Measurements from ENCODE around the gene KIAA1191. TPM values are rescaled to one million over a fixed set of nuclear protein-coding genes. Genes with fewer than 3 reads are reported as not detected.
A peak's percentile ranks its signal among the peaks of the same experiment; 100 is the strongest.

The KIAA1191 gene
- total RNA-seq, 3 donors from 2014 or later (not counting 1 experiment from before 2014, with no cell fraction given): 36.8 to 76.3 (median 75.7) TPM

DNA sequence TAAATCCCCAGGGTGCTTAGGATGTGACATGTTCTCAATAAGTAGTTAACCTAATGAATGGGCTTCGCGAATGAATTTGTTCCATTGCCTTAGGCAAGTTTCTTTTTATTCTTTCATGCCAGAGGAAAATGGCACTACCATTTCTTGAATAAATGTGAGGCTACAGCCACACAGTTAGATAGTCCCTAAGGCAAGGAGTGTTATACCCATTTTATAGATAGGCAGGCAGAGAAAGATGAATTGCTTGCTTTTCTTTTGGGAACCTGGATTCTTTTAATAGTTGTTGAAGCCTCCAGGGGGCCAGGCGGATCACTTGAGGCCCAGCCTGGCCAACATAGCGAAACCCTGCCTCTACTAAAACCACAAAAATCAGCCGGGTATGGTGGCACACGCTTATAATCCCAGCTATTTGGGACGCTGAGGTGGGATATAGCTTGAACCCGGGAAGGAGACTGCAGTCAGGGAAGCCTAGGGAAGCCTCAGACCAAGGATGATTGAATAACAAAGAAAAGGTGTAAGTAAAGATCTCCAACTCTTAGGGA lies 25.9 kb upstream of the KIAA1191 start:
- Histone ChIP-seq H3K27ac (ENCODE audit: low read length) (no peak overlapping the region), H3K4me3 (ENCODE audit: low read length) (peak overlapping the region; percentile 93), H3K4me1 (ENCODE audit: control insufficient read depth, insufficient read depth, low read length) (peaks cover 20% of the 10 kb centered on the region), H3K36me3 (ENCODE audit: control insufficient read depth, insufficient read depth, low read length) (peaks cover 43% of the 10 kb centered on the region), H3K27me3 (ENCODE audit: control insufficient read depth, insufficient read depth, low read length) (no peaks in the 10 kb centered on the region), H3K9me3 (ENCODE audit: control insufficient read depth, insufficient read depth, low read length) (no peaks in the 10 kb centered on the region)
- no peaks in the 10 kb centered on the region for H3K36me3 Mint-ChIP-seq
- no peak for ATAC-seq
- peak overlapping the region; percentile 99 for H3K4me3 Mint-ChIP-seq
- no peaks in the 10 kb centered on the region for H3K27me3 Mint-ChIP-seq (ENCODE audit: low read depth in 2 of 2)
- no peak for TF ChIP-seq CTCF (IDR thresholded peaks at IDR 0.05)
- H3K9me3 Mint-ChIP-seq: no peaks in the 10 kb centered on the region
- no peak for DNase-seq
- peaks cover 34 to 36% of the 10 kb centered on the region in 2 donors for H3K4me1 Mint-ChIP-seq
- peak overlapping the region; percentile 90 to 100 for H3K27ac Mint-ChIP-seq
- intact Hi-C loops (cut with micrococcal nuclease): no loop called here
- WGBS (ENCODE audit: insufficient coverage): 39% methylated on average over 7 of the region's 8 CpGs

DNA sequence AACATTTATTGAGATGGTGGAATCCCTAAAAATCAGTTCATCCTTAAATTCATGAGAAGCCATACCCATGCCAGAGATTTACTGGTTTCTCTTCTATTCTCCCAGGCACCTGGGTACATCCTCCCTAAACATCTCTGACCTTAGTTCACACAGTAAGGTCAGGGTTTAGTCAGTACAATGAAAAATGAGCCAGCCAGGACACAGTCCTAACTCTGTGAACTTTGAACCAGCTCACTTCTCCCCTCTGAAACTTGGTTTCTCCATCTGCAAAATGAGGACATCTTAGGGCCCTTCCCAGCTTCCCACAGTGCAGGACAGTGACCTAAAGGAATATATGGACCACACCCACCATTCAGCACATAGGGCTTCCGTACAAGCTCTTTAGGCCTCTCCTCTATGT lies 24.9 kb upstream of the KIAA1191 start:
- DNase-seq: no peak
- Mint-ChIP-seq H3K36me3 (no peaks in the 10 kb centered on the region), H3K4me1 (peaks cover 34 to 36% of the 10 kb centered on the region in 2 donors), H3K27me3 (ENCODE audit: low read depth in 2 of 2) (no peaks in the 10 kb centered on the region), H3K27ac (no peak overlapping the region), H3K4me3 (peak overlapping the region; percentile 52), H3K9me3 (no peaks in the 10 kb centered on the region)
- no peak for TF ChIP-seq CTCF (IDR thresholded peaks at IDR 0.05)
- WGBS (ENCODE audit: insufficient coverage): 100% methylated on average over 1 of the region's 1 CpG
- H3K9me3 ChIP-seq (ENCODE audit: control insufficient read depth, insufficient read depth, low read length): no peaks in the 10 kb centered on the region
- intact Hi-C loops (cut with micrococcal nuclease): no loop called here
- no peak overlapping the region for H3K4me3 ChIP-seq (ENCODE audit: low read length)
- peaks cover 20% of the 10 kb centered on the region for H3K4me1 ChIP-seq (ENCODE audit: control insufficient read depth, insufficient read depth, low read length)
- no peak for ATAC-seq
- peaks cover 46% of the 10 kb centered on the region for H3K36me3 ChIP-seq (ENCODE audit: control insufficient read depth, insufficient read depth, low read length)
- no peak overlapping the region for H3K27ac ChIP-seq (ENCODE audit: low read length)
- H3K27me3 ChIP-seq (ENCODE audit: control insufficient read depth, insufficient read depth, low read length): no peaks in the 10 kb centered on the region

- H3K9me3 ChIP-seq (ENCODE audit: control insufficient read depth, insufficient read depth, low read length): no peaks in the 10 kb centered on the region
- H3K36me3 Mint-ChIP-seq: no peaks in the 10 kb centered on the region
- H3K27me3 Mint-ChIP-seq (ENCODE audit: low read depth in 2 of 2): no peaks in the 10 kb centered on the region
- peaks cover 46% of the 10 kb centered on the region for H3K36me3 ChIP-seq (ENCODE audit: control insufficient read depth, insufficient read depth, low read length)
- no peak for TF ChIP-seq CTCF (IDR thresholded peaks at IDR 0.05)
- H3K4me1 Mint-ChIP-seq: peaks cover 34 to 36% of the 10 kb centered on the region in 2 donors
- H3K9me3 Mint-ChIP-seq: no peaks in the 10 kb centered on the region
- no peak overlapping the region for H3K27ac Mint-ChIP-seq
- DNase-seq (no peak), ATAC-seq (no peak)
- H3K4me1 ChIP-seq (ENCODE audit: control insufficient read depth, insufficient read depth, low read length): peaks cover 17% of the 10 kb centered on the region
- H3K27me3 ChIP-seq (ENCODE audit: control insufficient read depth, insufficient read depth, low read length): no peaks in the 10 kb centered on the region
- 96% methylated on average over 12 of the region's 12 CpGs for WGBS (ENCODE audit: insufficient coverage)
- no peak overlapping the region for H3K4me3 ChIP-seq (ENCODE audit: low read length)
- H3K4me3 Mint-ChIP-seq: no peak overlapping the region
- intact Hi-C loops (cut with micrococcal nuclease): no loop called here
- H3K27ac ChIP-seq (ENCODE audit: low read length): no peak overlapping the region
These were observed 23.4 kb upstream of the KIAA1191 start for GRCh38 chr5:176384991-176385390.

DNA sequence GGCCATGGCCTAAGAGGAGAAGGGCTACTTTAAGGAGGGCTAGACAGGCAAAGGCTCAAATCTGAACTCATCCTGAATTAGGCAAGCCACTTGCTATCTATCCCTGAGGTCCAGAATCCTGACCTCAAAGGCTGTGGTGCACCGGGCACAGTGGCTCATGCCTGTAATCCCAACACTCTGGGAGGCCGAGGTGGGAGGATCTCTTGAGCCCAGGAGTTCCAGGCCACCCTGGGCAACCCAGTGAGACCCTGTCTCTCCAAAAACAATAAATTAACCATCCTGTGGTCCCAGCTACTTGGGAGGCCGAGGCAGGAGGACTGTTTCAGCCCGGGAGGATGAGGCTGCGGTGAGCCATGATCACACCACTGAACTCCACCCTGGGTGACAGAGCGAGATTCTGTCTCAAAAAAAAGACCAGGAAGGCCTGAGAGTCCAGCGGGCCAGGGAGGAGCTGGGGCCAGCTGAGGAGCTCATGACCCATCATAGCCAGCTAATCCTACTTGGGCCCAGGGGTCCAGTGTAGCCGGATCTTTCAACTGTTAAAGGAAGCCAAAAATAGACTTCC lies 22.9 kb upstream of the KIAA1191 start:
- intact Hi-C loops (cut with micrococcal nuclease): no loop called here
- no peak for DNase-seq
- no peak overlapping the region for H3K27ac Mint-ChIP-seq
- no peaks in the 10 kb centered on the region for H3K27me3 ChIP-seq (ENCODE audit: control insufficient read depth, insufficient read depth, low read length)
- no peak overlapping the region for H3K27ac ChIP-seq (ENCODE audit: low read length)
- no peak for ATAC-seq
- H3K4me3 Mint-ChIP-seq: no peak overlapping the region
- H3K4me3 ChIP-seq (ENCODE audit: low read length): no peak overlapping the region
- peaks cover 12% of the 10 kb centered on the region for H3K4me1 ChIP-seq (ENCODE audit: control insufficient read depth, insufficient read depth, low read length)
- TF ChIP-seq CTCF (IDR thresholded peaks at IDR 0.05): no peak
- H3K36me3 ChIP-seq (ENCODE audit: control insufficient read depth, insufficient read depth, low read length): peaks cover 46% of the 10 kb centered on the region
- no peaks in the 10 kb centered on the region for H3K9me3 Mint-ChIP-seq
- H3K4me1 Mint-ChIP-seq: peaks cover 33 to 34% of the 10 kb centered on the region in 2 donors
- no peaks in the 10 kb centered on the region for H3K36me3 Mint-ChIP-seq
- H3K9me3 ChIP-seq (ENCODE audit: control insufficient read depth, insufficient read depth, low read length): no peaks in the 10 kb centered on the region
- WGBS (ENCODE audit: insufficient coverage): 94% methylated on average over 8 of the region's 8 CpGs
- H3K27me3 Mint-ChIP-seq (ENCODE audit: low read depth in 2 of 2): no peaks in the 10 kb centered on the region
